Keratinocyte (primary cell): Measurements from ENCODE around the gene FCRLB. TPM values are rescaled to one million over a fixed set of nuclear protein-coding genes. Genes with fewer than 3 reads are reported as not detected.

Experiments
- DNase-seq: peaks from one replicate; pipeline ENCODE4 v3.0.0-alpha.2; 2011; ENCODE audit warnings: low read depth, missing footprints, low spot score
- FAIRE-seq: peaks from 2 replicates; lab custom pipeline; 2011; peaks lifted over from hg19 to GRCh38; lab: Jason Lieb, UNC
- H2AFZ ChIP-seq: 2 replicates; pipeline ENCODE4 v1.6.0; 2012; ENCODE audit warnings: low read length, control low read depth, inconsistent platforms; ENCODE audit not compliant: control insufficient read depth
- H3K27ac ChIP-seq: 2 replicates; pipeline ENCODE4 v1.5.1; 2011; ENCODE audit warnings: low read length; ENCODE audit not compliant: control insufficient read depth, insufficient read depth
- H3K27me3 ChIP-seq: 3 replicates; pipeline ENCODE4 v1.6.0; 2011; ENCODE audit warnings: low read length; ENCODE audit not compliant: control insufficient read depth, insufficient read depth; ENCODE audit errors: extremely low read depth
- H3K36me3 ChIP-seq, 2 experiments: 2 replicates in 1 of 2; 3 replicates in 1 of 2; pipeline ENCODE4 v1.5.1; 2011; ENCODE audit warnings: low read length in 2 of 2, mild to moderate bottlenecking in 1 of 2; ENCODE audit not compliant: control insufficient read depth in 2 of 2, insufficient read depth in 2 of 2; ENCODE audit errors: extremely low read depth in 1 of 2
- H3K4me1 ChIP-seq: 3 replicates; pipeline ENCODE4 v1.5.1; 2011; ENCODE audit warnings: low read length; ENCODE audit not compliant: control insufficient read depth, insufficient read depth; ENCODE audit errors: extremely low read depth
- H3K4me2 ChIP-seq: 3 replicates; pipeline ENCODE4 v1.6.0; 2011; ENCODE audit warnings: low read depth, low read length; ENCODE audit not compliant: control insufficient read depth, insufficient read depth; ENCODE audit errors: extremely low read depth
- H3K4me3 ChIP-seq, 3 experiments: fragments of 200-600 bp in 1 of 3; sonication (generic) in 1 of 3; 2 replicates in 2 of 3; 3 replicates in 1 of 3; pipeline ENCODE4 v1.5.1; 2011 to 2016; ENCODE audit warnings: low read length in 3 of 3, mild to moderate bottlenecking in 3 of 3, control low read depth in 2 of 3, inconsistent platforms in 1 of 3, low read depth in 1 of 3, mixed read lengths in 1 of 3, mixed run types in 1 of 3, moderate library complexity in 1 of 3; ENCODE audit not compliant: control insufficient read depth in 2 of 3, insufficient read depth in 2 of 3; ENCODE audit errors: extremely low read depth in 1 of 3
- H3K79me2 ChIP-seq: 2 replicates; pipeline ENCODE4 v1.6.0; 2012; ENCODE audit warnings: low read length; ENCODE audit not compliant: control insufficient read depth, insufficient read depth
- H3K9ac ChIP-seq: 3 replicates; pipeline ENCODE4 v1.6.0; 2011; ENCODE audit warnings: low read length; ENCODE audit not compliant: control insufficient read depth, insufficient read depth; ENCODE audit errors: extremely low read depth
- H3K9me1 ChIP-seq: 3 replicates; pipeline ENCODE4 v1.6.0; 2011; ENCODE audit warnings: low read length; ENCODE audit not compliant: control insufficient read depth, insufficient read depth; ENCODE audit errors: extremely low read depth
- H3K9me3 ChIP-seq: 2 replicates; pipeline ENCODE4 v1.5.1; 2012; ENCODE audit warnings: low read depth, low read length; ENCODE audit not compliant: control insufficient read depth
- H4K20me1 ChIP-seq: 3 replicates; pipeline ENCODE4 v1.6.0; 2011; ENCODE audit warnings: low read length; ENCODE audit not compliant: control insufficient read depth, insufficient read depth; ENCODE audit errors: extremely low read depth
- CTCF ChIP-seq, 3 experiments: IDR thresholded peaks in 1 of 3; conservative IDR thresholded peaks in 1 of 3; optimal IDR thresholded peaks in 1 of 3; 2 replicates in 2 of 3; 3 replicates in 1 of 3; pipeline versions ENCODE3 to v1.5.1; 2011; ENCODE audit warnings: low read length in 3 of 3, mild to moderate bottlenecking in 3 of 3, moderate library complexity in 2 of 3, control low read depth in 1 of 3, inconsistent platforms in 1 of 3; ENCODE audit not compliant: insufficient read depth in 2 of 3; ENCODE audit errors: extremely low read depth in 1 of 3
- EZH2 ChIP-seq: IDR thresholded peaks from one replicate; pipeline ENCODE4 v1.6.1; 2012; ENCODE audit warnings: inconsistent platforms, mild to moderate bottlenecking, low read length, moderate library complexity
- dilution Hi-C: fragments of 300-500 bp; cut with MboI; formaldehyde crosslinking; loops from one replicate; pipeline ENCODE4 v1.7.0; 2020; ENCODE audit warnings: low sequenced_read_pairs; ENCODE audit not compliant: extremely low pct_ligation_motif_present
- polyA plus RNA-seq, 5 experiments: library from polyadenylated mRNA; depleted of rRNA in 3 of 5; stranded (reverse) in 3 of 5; stranded (forward) in 1 of 5; unstranded in 1 of 5; fragments of >200 nt; gene quantifications; 1 replicate in 1 of 5; 2 replicates in 3 of 5; 3 replicates in 1 of 5; pipeline versions ENCODE4 v1.2.1 to v1.2.3, GENCODE V29; 2011 to 2012; ENCODE audit warnings: missing spikeins in 2 of 5, low read depth in 1 of 5, low replicate concordance in 1 of 5

The FCRLB gene
- polyA plus RNA-seq, 1 donor (not counting 4 experiments of a cell fraction or from before 2014, with no cell fraction given) = 0.52 TPM

GRCh38 chr1:161710560-161710959 lies 10.8 kb upstream of the FCRLB start:
- H3K27ac ChIP-seq = no peak overlapping the region
- H3K4me1 ChIP-seq = peaks cover 14% of the 10 kb centered on the region
- no peak for DNase-seq
- H3K9ac ChIP-seq = no peak overlapping the region
- no peaks in the 10 kb centered on the region for H3K9me1 ChIP-seq
- no peaks in the 10 kb centered on the region for H3K27me3 ChIP-seq
- H3K9me3 ChIP-seq = no peaks in the 10 kb centered on the region
- FAIRE-seq = no peak
- H3K4me2 ChIP-seq = no peak overlapping the region
- no peak overlapping the region for H2AFZ ChIP-seq
- TF ChIP-seq EZH2 (no peak), CTCF (optimal IDR thresholded peaks at IDR 0.05 in 1 of 3, IDR thresholded peaks at IDR 0.05 in 1 of 3, conservative IDR thresholded peaks at IDR 0.05 in 1 of 3; ENCODE audit: extremely low read depth in 1 of 3, insufficient read depth in 2 of 3, low read length in 3 of 3) (no peak)
- dilution Hi-C loops = no loop called here
- H3K79me2 ChIP-seq = no peaks in the 10 kb centered on the region
- H3K4me3 ChIP-seq = no peak overlapping the region
- H4K20me1 ChIP-seq = no peaks in the 10 kb centered on the region
- H3K36me3 ChIP-seq = no peaks in the 10 kb centered on the region

GRCh38 chr1:161718559-161719324 lies 2.6 kb upstream of the FCRLB start:
- H2AFZ ChIP-seq = no peak overlapping the region
- no peaks in the 10 kb centered on the region for H3K27me3 ChIP-seq
- H3K36me3 ChIP-seq = no peaks in the 10 kb centered on the region
- FAIRE-seq = no peak
- no peak overlapping the region for H3K27ac ChIP-seq
- no peak overlapping the region for H3K4me2 ChIP-seq
- no peak overlapping the region for H3K9ac ChIP-seq
- no peaks in the 10 kb centered on the region for H3K9me3 ChIP-seq
- no peaks in the 10 kb centered on the region for H4K20me1 ChIP-seq
- no peak overlapping the region for H3K4me3 ChIP-seq
- H3K9me1 ChIP-seq = no peaks in the 10 kb centered on the region
- H3K79me2 ChIP-seq = no peaks in the 10 kb centered on the region
- peaks cover 10% of the 10 kb centered on the region for H3K4me1 ChIP-seq
- TF ChIP-seq CTCF (optimal IDR thresholded peaks at IDR 0.05 in 1 of 3, IDR thresholded peaks at IDR 0.05 in 1 of 3, conservative IDR thresholded peaks at IDR 0.05 in 1 of 3; ENCODE audit: extremely low read depth in 1 of 3, insufficient read depth in 2 of 3, low read length in 3 of 3) (no peak), EZH2 (no peak)
- DNase-seq = no peak
- dilution Hi-C loops = no loop called here
